Heart right ventricle (tissue), 16 donors: ENCODE results near the gene RNF207. TPM values are rescaled to one million over a fixed set of nuclear protein-coding genes. Genes with fewer than 3 reads are reported as not detected.

Experiments used
- ATAC-seq, 8 donors: fragments of 200-7000 bp; cut with Tn5 transposase; one replicate each; pipeline ENCODE4 v1.9.1; 2020; ENCODE audit warnings: mild to moderate bottlenecking in 8 of 8, moderate library complexity in 8 of 8, moderate number of reproducible peaks in 1 of 8
- DNase-seq, 2 donors: peaks; one replicate each; pipeline ENCODE4 v3.0.0-alpha.2; 2020
- H3K27ac ChIP-seq, 10 donors: fragments of 200-600 bp; sonication (generic) in 2 of 10; one replicate each; pipeline versions ENCODE4 v1.5.0 to v1.8.0; 2020 to 2022; ENCODE audit warnings: mild to moderate bottlenecking in 3 of 10
- H3K27me3 ChIP-seq, 7 donors: fragments of 200-600 bp; one replicate each; pipeline ENCODE4 v1.8.0; 2021 to 2022; ENCODE audit warnings: mild to moderate bottlenecking in 2 of 7
- H3K36me3 ChIP-seq, 9 donors: fragments of 200-600 bp; sonication (generic) in 1 of 9; one replicate each; pipeline versions ENCODE4 v1.5.0 to v1.8.0; 2020 to 2022; ENCODE audit warnings: mild to moderate bottlenecking in 2 of 9
- H3K4me1 ChIP-seq, 9 donors: fragments of 200-600 bp; sonication (generic) in 1 of 9; one replicate each; pipeline versions ENCODE4 v1.5.0 to v1.8.0; 2020 to 2022; ENCODE audit warnings: mild to moderate bottlenecking in 4 of 9
- H3K4me3 ChIP-seq, 10 donors: fragments of 200-600 bp; sonication (generic) in 2 of 10; one replicate each; pipeline versions ENCODE4 v1.5.0 to v1.8.0; 2020 to 2022; ENCODE audit warnings: mild to moderate bottlenecking in 7 of 10, moderate library complexity in 2 of 10
- H3K9me3 ChIP-seq, 11 donors: fragments of 200-600 bp in 10 of 11; sonication (generic) in 2 of 11; one replicate each; pipeline versions ENCODE4 v1.5.0 to v1.8.0; 2013 to 2022; ENCODE audit warnings: mild to moderate bottlenecking in 2 of 11, control low read depth in 1 of 11, moderate library complexity in 1 of 11
- WGBS, 2 donors: extraction: QIAGEN DNeasy Blood & Tissue Kit; methylation state at CpG; one replicate each; pipeline ENCODE4 v1.1.7; 2013; ENCODE audit warnings: inconsistent platforms in 1 of 2; 5-methylcytosine and 5-hydroxymethylcytosine counted together
- intact Hi-C, 10 donors: fragments of 100-400 bp; cut with DNase I; formaldehyde crosslinking; loops; one replicate each; pipeline versions ENCODE4 v1.11.1 to v1.14.2; 2022
- polyA plus RNA-seq, 2 donors: library from polyadenylated mRNA; stranded (reverse); fragments of 200-250 nt; gene quantifications; one replicate each; pipeline ENCODE4 v1.2.3, GENCODE V29; 2013
- total RNA-seq, 10 donors: library from RNA; stranded (reverse); fragmentation: NEBNext Ultra II Directional in 3 of 10; extraction: Animal tissue kit (Norgen Biotek cat#: 25700) in 3 of 10; gene quantifications; one replicate each; pipeline versions ENCODE4 v1.2.1 to v1.2.4, GENCODE V29; 2021 to 2023
- TF ChIP-seq, protein P1 (sequence below), 9 donors: fragments of 200-600 bp; sonication (generic) in 2 of 9; IDR thresholded peaks; one replicate each; pipeline versions ENCODE4 v1.5.0 to v1.8.0; 2021 to 2022; ENCODE audit warnings: antibody characterized with exemption in 9 of 9, mild to moderate bottlenecking in 5 of 9, moderate library complexity in 1 of 9
- donor health status: Arrhythmogenic right ventricular cardiomyopathy.
- donor health status: ischemic (EF 13 %, LVEDD 7.1; RV severe dilation, severe dysfunction).
- donor health status: healthy with polysubstance abuse.
- donor health status: DM: no; HTN: yes; CAD: no.
- donor health status: DM: no; HTN: no; CAD: no.
- donor health status: ischemic (EF 25% LVEDD 6.9; RV normal size, moderate dysfunction).
- donor health status: ischemic (EF 25% LVEDD 5.7; RV mildly dilated, moderate dysfunction).
- donor health status: healthy.
- donor health status: DM: yes; HTN: yes; CAD: no.
- donor health status: Ischemic cardiomyopathy.
- donor health status: ischemic (EF 35%, LVEDD 5.7; RV mildly dilated, moderate dysfunction).
- donor health status: nonischemic (EF 11% LVEDD 7.7; RV severe dilation, severe dysfunction).
- donor health status: DM: yes; HTN: yes; CAD: no.
- donor health status: PGD.
- donor health status: ischemic (EF 29% LVEDD 5.4; RV normal size, mild dysfunction).
- donor health status: nonischemic (EF 23%, LVEDD 6.1; RV moderate dilation, normal function).

RNF207 gene
- total and polyA plus RNA-seq, 12 donors: 16.2 to 183 (median 67.4) TPM

DNA sequence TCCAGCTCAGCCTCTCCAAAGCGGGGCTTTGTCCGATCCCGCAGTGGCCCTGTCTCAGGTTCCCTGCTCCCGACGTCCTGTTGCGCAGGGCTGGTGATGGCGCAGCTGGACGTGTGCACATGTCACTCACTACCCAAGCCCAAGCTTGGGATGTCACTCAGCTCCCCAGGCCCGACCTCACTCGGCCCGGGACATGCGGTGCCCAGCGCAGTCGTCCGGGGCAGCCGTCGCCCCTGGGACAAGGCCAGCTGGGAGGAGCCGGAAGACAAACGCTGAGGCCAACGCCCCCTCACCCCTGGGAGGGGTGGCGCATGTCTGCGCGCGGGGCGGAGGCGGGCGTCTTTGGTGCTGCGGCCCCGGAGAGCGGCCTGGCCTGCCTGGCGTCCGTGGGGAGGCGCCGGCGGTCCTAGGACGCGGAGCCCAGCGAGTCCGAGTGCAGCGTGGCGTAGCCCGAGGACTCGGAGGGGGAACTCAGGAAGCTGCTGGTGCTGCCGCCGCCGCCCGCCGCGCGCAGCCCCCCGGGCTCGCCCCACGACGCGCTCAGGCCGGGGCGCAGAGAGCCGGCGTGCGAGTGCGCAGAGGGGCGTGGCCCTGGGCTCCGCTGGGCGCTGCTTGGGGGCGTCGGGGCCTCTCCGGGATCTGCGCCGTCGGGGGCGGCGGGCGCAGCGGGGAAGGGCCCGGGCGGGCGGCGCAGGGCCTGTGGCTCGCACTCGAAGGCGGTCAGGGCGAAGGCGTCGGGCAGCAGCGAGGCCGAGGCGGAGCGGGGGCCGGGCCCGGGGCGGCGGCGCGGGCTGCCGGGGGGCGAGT lies 43.2 kb downstream of the RNF207 start:
- Histone ChIP-seq H3K9me3 (no peaks in the 10 kb centered on the region), H3K4me1 (peaks cover 0 to 32% (median 22%) of the 10 kb centered on the region in 9 donors), H3K27me3 (peaks cover 12 to 79% (median 79%) of the 10 kb centered on the region in 7 donors), H3K36me3 (peaks cover 0 to under 1% (median 0%) of the 10 kb centered on the region in 9 donors), H3K27ac (no peak overlapping the region), H3K4me3 (peak overlapping the region in 2 of 10 donors; percentile 8 to 10)
- TF ChIP-seq, protein P1, sequence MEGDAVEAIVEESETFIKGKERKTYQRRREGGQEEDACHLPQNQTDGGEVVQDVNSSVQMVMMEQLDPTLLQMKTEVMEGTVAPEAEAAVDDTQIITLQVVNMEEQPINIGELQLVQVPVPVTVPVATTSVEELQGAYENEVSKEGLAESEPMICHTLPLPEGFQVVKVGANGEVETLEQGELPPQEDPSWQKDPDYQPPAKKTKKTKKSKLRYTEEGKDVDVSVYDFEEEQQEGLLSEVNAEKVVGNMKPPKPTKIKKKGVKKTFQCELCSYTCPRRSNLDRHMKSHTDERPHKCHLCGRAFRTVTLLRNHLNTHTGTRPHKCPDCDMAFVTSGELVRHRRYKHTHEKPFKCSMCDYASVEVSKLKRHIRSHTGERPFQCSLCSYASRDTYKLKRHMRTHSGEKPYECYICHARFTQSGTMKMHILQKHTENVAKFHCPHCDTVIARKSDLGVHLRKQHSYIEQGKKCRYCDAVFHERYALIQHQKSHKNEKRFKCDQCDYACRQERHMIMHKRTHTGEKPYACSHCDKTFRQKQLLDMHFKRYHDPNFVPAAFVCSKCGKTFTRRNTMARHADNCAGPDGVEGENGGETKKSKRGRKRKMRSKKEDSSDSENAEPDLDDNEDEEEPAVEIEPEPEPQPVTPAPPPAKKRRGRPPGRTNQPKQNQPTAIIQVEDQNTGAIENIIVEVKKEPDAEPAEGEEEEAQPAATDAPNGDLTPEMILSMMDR (IDR thresholded peaks at IDR 0.05): peak in 2 of 9 donors; percentile 13 to 24
- ATAC-seq: peak in 5 of 8 donors; percentile 7 to 36 (median 10)
- intact Hi-C loops: loop anchor here in 8 of 10 donors (1.0 to 10.0 kb wide), 13 partner anchors 33 to 197 kb away; partner anchors contain the start of gene CHD5 (in 1 of the 8)
- peak in 1 of 2 donors; percentile 49 for DNase-seq
- WGBS, 2 donors: 4% methylated on average over 86 to 96 of the region's 96 CpGs

DNA sequence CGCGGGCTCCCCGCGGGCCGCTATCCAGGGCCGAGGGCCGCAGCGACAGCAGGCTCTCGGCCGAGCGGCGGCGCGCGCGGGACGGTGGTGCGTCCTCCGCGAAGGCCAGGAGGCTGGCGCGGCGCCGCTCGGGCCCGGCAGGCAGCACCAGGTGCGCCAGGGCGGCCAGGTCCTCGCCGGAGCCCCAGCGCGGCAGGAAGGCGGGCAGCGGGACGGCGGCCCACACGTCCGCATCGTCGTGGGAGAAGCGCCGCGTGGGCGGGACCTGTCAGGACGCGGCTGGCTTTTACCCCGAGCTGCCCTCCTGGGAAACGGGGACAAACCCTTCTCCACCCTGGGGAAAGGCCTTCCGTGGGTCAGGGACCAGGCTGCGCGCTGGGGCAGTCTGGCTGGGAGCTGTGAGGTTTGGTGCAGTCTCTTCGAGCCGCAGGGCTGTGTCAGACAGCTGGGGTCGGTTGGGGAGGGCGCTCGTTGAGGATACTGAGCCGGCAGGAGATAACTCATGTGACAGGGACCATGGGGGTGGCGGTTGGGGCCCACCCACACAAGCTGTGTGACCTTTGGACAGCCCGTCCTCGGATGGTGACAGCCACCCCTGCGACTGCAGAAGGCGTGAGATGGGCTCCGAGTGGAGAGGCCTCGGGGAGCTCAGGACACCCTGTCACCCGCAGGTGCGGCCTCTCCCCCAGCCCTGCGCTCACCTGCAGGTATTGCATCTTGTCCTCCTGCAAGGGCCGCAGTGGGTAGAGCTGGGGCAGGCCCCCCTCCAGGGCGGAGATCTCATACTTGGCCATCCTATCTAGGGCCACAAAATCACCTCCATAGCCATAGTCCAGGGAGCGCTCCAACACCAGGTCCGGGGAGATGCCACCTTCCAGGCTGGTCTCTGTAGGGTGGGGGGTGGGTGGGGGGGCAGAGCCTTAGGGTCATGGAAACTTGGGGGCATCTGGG lies 44.1 kb downstream of the RNF207 start:
- WGBS, 2 donors: 20 to 22% methylated on average over 47 to 71 of the region's 71 CpGs
- Histone ChIP-seq H3K4me1 (peaks cover 0 to 32% (median 22%) of the 10 kb centered on the region in 9 donors), H3K36me3 (peaks cover 0 to 5% (median 0%) of the 10 kb centered on the region in 9 donors), H3K9me3 (no peaks in the 10 kb centered on the region), H3K27me3 (peaks cover 12 to 72% (median 72%) of the 10 kb centered on the region in 7 donors), H3K4me3 (no peak overlapping the region), H3K27ac (no peak overlapping the region)
- no peak for ATAC-seq
- DNase-seq: no peak
- TF ChIP-seq, protein P1 (IDR thresholded peaks at IDR 0.05): no peak
- intact Hi-C loops: loop anchor here in 8 of 10 donors (5.0 to 10.0 kb wide), 13 partner anchors 32 to 198 kb away; partner anchors contain the start of genes ACOT7 (in 1 of the 8), CHD5 (in 1 of the 8) and HES2 (in 1 of the 8)

DNA sequence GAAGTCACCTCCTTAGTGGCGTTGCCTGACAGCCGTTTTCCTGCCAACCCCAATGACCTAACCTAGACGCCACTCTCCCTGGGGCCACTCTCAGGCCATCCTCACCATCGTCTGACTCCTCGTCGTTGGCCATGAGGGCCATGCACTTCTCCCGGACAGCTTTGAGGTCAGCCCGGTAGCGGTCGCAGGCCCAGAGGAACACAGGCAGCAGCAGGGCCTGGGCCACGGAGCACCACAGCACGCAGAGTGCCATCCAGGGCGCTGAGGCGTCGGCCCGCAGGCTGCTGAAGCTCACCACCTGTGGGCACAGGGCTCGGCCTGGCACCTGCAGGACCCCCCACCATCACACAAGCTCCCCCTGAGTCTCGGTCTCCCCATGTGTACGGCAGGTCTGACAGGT lies 45.3 kb downstream of the RNF207 start:
- TF ChIP-seq, protein P1 (IDR thresholded peaks at IDR 0.05): no peak
- ATAC-seq (no peak), DNase-seq (no peak)
- intact Hi-C loops: loop anchor here in 3 of 10 donors (5.0 to 10.0 kb wide), 3 partner anchors 144 to 166 kb away; partner anchors contain the start of genes ACOT7 (in 1 of the 3) and HES2 (in 1 of the 3)
- Histone ChIP-seq H3K4me3 (no peak overlapping the region), H3K27ac (no peak overlapping the region), H3K27me3 (peaks cover 4 to 61% (median 59%) of the 10 kb centered on the region in 7 donors), H3K9me3 (no peaks in the 10 kb centered on the region), H3K36me3 (peaks cover 0 to 5% (median 0%) of the 10 kb centered on the region in 9 donors), H3K4me1 (peaks cover 0 to 20% (median 11%) of the 10 kb centered on the region in 9 donors)
- WGBS, 2 donors: 88% methylated on average over 19 of the region's 19 CpGs
